ENCODE results near the gene DYRK1B.

Gene DYRK1B

GRCh38 chr19:39820696-39821095 lies 13.3 kb downstream of the DYRK1B start:
- TF ChIP-seq CTCF (IDR thresholded peaks at IDR 0.05): no peak
- Histone ChIP-seq H3K27me3 (no peaks in the 10 kb centered on the region), H3K27ac (no peak overlapping the region), H3K9me3 (no peaks in the 10 kb centered on the region), H3K4me3 (ENCODE audit: low read depth in 1 of 2, low read length in 1 of 2) (no peak overlapping the region), H3K4me1 (ENCODE audit: control insufficient read depth in 1 of 2, insufficient read depth in 1 of 2, low read depth in 1 of 2, low read length in 1 of 2) (peaks cover 16 to 17% of the 10 kb centered on the region in 2 experiments), H3K36me3 (peaks cover 5% of the 10 kb centered on the region)

- no peaks in the 10 kb centered on the region for H3K9me3 ChIP-seq
- no peak for TF ChIP-seq CTCF (IDR thresholded peaks at IDR 0.05)
- no peaks in the 10 kb centered on the region for H3K27me3 ChIP-seq
- H3K36me3 ChIP-seq: no peaks in the 10 kb centered on the region
- H3K27ac ChIP-seq: no peak overlapping the region
- no peak overlapping the region for H3K4me3 ChIP-seq (ENCODE audit: low read depth in 1 of 2, low read length in 1 of 2)
- H3K4me1 ChIP-seq (ENCODE audit: control insufficient read depth in 1 of 2, insufficient read depth in 1 of 2, low read depth in 1 of 2, low read length in 1 of 2): peaks cover 13 to 14% of the 10 kb centered on the region in 2 experiments
These were observed 14.2 kb downstream of the DYRK1B start for GRCh38 chr19:39819786-39820185.

GRCh38 chr19:39818626-39819097 lies 15.3 kb downstream of the DYRK1B start:
- no peaks in the 10 kb centered on the region for H3K36me3 ChIP-seq
- H3K4me3 ChIP-seq (ENCODE audit: low read depth in 1 of 2, low read length in 1 of 2): no peak overlapping the region
- H3K27me3 ChIP-seq: no peaks in the 10 kb centered on the region
- no peaks in the 10 kb centered on the region for H3K9me3 ChIP-seq
- no peak overlapping the region for H3K27ac ChIP-seq
- TF ChIP-seq CTCF (IDR thresholded peaks at IDR 0.05): no peak
- peaks cover 2 to 3% of the 10 kb centered on the region in 2 experiments for H3K4me1 ChIP-seq (ENCODE audit: control insufficient read depth in 1 of 2, insufficient read depth in 1 of 2, low read depth in 1 of 2, low read length in 1 of 2)

GRCh38 chr19:39817888-39818561 lies 15.9 kb downstream of the DYRK1B start:
- TF ChIP-seq CTCF (IDR thresholded peaks at IDR 0.05): no peak
- Histone ChIP-seq H3K27me3 (no peaks in the 10 kb centered on the region), H3K27ac (no peak overlapping the region), H3K9me3 (no peaks in the 10 kb centered on the region), H3K4me1 (ENCODE audit: control insufficient read depth in 1 of 2, insufficient read depth in 1 of 2, low read depth in 1 of 2, low read length in 1 of 2) (no peaks in the 10 kb centered on the region), H3K36me3 (no peaks in the 10 kb centered on the region), H3K4me3 (ENCODE audit: low read depth in 1 of 2, low read length in 1 of 2) (no peak overlapping the region)

GRCh38 chr19:39816287-39817048 lies 17.5 kb downstream of the DYRK1B start:
- TF ChIP-seq CTCF (IDR thresholded peaks at IDR 0.05): no peak
- Histone ChIP-seq H3K27me3 (no peaks in the 10 kb centered on the region), H3K27ac (no peak overlapping the region), H3K4me3 (ENCODE audit: low read depth in 1 of 2, low read length in 1 of 2) (no peak overlapping the region), H3K4me1 (ENCODE audit: control insufficient read depth in 1 of 2, insufficient read depth in 1 of 2, low read depth in 1 of 2, low read length in 1 of 2) (no peaks in the 10 kb centered on the region), H3K36me3 (no peaks in the 10 kb centered on the region), H3K9me3 (no peaks in the 10 kb centered on the region)
